NT2/D1 (cell line): ENCODE results near the gene RAPGEF4.

ENCODE experiments used
- SUZ12 ChIP-seq: IDR thresholded peaks from 2 replicates; pipeline ENCODE4 v1.6.1; 2011; ENCODE audit not compliant: insufficient read length, insufficient read depth; ENCODE audit errors: extremely low read depth
- YY1 ChIP-seq: IDR thresholded peaks from 2 replicates; pipeline ENCODE4 v1.6.1; 2011; ENCODE audit not compliant: insufficient read length, insufficient read depth
- ZNF274 ChIP-seq: IDR thresholded peaks from 2 replicates; pipeline ENCODE4 v1.6.1; 2011; ENCODE audit warnings: mild to moderate bottlenecking, low read depth, low read length

DNA sequence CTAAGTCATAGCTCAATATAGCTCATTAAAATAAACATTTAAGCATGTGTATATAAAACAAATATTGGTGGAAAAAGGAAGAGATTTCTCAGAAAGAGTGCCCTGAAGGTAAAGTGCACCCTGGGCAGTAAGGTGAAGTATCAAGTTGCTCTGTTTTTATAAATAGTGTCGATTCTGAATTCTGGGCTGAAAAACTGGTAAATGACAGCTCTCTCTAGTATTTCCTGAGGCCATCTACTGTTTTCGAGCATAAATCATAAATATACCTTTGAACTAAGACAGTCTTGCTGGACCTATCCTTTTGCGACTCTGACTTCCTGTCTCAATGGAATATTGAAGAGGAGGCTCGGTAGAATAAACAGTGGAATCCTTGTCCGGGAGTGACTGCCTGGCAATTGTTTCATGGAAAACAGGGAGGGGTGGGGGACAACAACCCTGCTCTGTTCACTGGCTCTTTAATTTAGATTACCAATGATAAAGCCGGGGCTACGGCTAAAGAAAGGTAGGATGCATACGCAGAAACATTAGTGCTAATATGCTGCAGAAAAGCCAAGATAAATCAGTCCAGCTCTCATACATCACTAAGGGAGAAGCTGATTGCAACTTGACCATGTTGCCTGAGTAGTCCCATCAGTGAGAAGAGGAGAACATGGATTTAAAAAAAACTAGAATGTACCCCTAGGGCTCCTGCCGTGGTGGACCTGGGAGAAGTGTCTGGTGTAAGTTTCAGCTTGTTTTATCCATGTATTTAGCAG lies 124.1 kb downstream of the RAPGEF4 start:
- no peak for TF ChIP-seq SUZ12
- no peak for TF ChIP-seq ZNF274
- no peak for TF ChIP-seq YY1
